Islet of Langerhans (tissue), 1 donor: Measurements from ENCODE around the gene MGMT.
"Not testable (repeated sequence)": the region's sequence is repeated elsewhere in the genome, so short reads cannot be mapped to it uniquely, and the experiment has no call there.

Source experiments
- FAIRE-seq: peaks from one replicate; lab custom pipeline; 2011; peaks lifted over from hg19 to GRCh38; lab: Jason Lieb, UNC

The MGMT gene

GRCh38 chr10:129466703-129467358 lies at the start of gene MGMT:
MGMT (plus strand) TSS chr10:129467241.
- no peak for FAIRE-seq

GRCh38 chr10:129417870-129418269 lies 49.2 kb upstream of the MGMT start:
- FAIRE-seq = no peak

DNA sequence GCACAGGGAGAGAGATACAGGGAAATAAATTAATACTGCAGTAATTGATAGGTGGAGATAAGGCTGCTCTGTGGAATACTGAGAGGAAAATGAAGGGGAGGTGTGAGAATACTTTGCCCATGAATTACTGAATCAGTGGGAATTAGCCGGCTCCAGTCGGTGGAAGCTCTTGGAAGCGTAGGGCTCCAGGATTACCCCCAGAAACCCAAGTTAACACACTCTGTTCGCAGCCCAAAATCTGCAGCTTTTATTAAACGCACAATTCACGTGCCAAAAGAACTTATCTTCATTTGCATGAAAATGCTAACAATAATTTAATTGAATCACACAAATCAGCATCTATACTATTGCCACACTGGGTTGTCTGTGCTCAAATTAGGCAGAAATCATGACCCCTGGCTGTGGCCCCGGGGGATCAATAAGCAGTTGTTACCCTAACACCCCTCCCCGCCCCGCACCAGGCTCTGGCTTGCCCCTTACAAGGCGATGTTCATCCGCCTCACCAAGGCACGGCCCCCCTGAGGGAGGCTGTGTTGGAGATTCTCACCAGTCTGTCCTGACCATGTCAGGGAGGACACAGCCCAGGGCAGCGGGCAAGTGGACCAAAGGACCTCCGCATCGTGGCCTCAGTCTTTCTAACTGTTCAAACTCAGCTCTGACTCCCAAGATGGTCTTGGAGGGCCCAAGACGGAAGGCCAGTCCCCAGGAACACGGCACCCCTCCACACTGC lies 48.4 kb upstream of the MGMT start:
- no peak for FAIRE-seq

- no peak for FAIRE-seq
Observed at GRCh38 chr10:129419397-129419796, 47.6 kb upstream of the MGMT start.

- no peak for FAIRE-seq
Observed at GRCh38 chr10:129421399-129422010, 45.5 kb upstream of the MGMT start.

GRCh38 chr10:129424978-129425377 lies 42.1 kb upstream of the MGMT start:
- no peak for FAIRE-seq

DNA sequence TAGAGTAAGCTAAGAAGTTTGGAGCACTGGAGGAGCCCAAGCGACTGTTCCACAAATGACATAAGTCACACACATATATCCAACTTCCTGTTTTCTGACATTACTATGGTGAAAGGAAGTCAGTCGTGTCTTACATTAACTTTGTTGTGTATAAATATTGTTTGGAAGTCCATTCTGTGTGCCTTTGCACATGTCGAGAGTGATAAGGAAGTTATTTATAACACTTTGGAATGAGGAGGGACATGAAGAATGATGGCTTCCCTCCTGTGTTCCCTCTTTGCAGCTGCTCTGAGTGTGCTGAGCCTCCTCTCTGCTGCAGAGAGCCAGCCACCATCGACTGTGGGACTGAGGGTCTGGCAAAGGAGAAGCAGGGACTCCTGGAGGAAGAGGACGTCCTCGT lies 40.4 kb upstream of the MGMT start:
- no peak for FAIRE-seq

- FAIRE-seq = no peak
Observed at GRCh38 chr10:129433266-129433665, 33.8 kb upstream of the MGMT start.

DNA sequence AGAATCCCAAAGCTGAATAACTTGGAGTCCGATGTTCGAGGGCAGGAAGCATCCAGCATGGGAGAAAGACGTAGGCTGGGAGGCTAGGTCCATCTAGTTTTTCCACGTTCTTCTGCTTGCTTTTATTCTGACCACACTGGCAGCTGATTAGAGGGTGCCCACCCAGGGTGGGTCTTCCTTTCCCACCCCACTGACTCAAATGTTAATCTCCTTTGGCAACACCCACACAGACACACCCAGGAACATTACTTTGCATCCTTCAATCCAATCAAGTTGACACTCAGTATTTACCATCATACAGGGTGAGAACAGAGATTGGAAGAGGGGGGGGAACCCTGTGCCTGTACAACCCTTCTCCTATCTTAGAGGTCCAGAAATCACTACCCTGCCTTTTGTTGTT lies 31.3 kb upstream of the MGMT start:
- FAIRE-seq = not testable (repeated sequence)

DNA sequence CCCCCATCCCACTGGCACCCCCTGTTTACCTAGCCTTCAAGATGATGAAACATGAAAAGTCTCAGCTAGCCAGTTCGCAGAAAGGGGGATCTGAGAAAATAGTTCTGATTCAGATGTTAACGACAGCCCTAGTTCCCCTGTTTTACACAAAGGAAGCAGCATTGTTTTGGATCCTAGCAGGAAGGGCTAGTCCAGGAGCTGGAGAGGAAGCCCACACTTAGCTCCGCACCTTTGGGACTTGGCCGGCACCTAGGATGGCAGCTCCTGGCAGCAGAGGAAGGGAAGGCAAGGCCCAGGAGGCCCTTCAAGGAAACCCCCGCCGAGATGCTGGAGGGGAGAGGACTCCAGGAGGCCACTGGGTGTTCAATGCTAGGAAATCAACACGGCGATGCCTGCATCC lies 29.0 kb upstream of the MGMT start:
- FAIRE-seq = no peak

DNA sequence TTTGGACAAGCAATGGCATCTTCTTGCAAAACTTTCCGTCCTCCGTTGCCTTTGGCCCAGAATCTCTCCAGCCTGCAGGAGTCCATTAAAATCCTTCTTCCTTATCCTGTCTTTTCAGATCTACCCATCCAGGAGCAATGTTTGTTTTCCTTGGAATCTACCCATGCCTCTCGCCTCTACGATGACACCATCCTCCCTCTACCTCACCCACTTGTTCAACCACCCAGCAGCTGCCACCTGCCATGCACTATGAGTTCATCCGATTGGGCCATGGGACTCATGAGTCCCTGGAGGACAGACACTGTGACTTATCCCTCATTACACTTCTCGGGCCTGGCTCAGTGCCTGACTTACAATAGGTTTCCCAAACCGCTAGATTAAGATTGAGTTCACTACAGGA lies 26.8 kb upstream of the MGMT start:
- FAIRE-seq = no peak

- FAIRE-seq = no peak
Observed at GRCh38 chr10:129440722-129441316, 26.2 kb upstream of the MGMT start.

- FAIRE-seq = no peak
Observed at GRCh38 chr10:129441372-129442009, 25.6 kb upstream of the MGMT start.

DNA sequence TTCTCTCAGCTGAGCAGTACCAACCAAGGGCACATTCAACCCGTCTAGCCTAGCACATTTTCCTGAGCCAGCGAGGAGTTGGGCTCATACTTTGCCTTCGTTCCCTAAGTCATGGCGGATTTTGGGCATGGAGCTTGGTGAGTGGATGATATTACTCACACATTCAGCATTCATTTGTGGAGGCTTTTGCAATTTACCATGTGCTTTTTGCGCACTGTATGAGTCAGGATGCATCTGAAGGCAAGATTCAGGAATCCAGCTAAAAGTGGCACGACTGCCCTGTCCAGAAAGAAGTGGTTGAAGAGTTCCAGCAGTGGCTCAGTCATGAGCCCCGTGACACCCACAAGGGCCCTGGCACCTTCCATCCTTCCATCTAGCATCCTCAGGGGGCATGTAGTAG lies 24.2 kb upstream of the MGMT start:
- no peak for FAIRE-seq

DNA sequence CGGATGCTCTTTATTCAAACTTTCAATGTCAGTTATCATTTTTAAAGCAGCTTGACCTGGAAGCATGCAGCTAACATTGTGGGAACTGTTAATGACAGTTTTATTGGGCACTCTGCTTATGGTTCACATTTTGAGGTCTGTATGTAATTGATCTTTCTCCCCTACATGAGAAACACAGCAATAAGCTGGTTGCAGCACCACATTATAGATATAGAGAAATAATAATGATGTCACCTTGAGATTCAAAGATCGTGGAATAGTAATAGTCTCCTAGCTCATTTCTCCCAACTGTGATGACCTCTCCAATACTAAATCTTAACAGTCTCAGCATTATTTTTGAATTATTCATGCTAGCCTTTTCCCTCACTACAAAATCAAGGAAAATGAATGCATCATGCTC lies 22.7 kb upstream of the MGMT start:
- no peak for FAIRE-seq

DNA sequence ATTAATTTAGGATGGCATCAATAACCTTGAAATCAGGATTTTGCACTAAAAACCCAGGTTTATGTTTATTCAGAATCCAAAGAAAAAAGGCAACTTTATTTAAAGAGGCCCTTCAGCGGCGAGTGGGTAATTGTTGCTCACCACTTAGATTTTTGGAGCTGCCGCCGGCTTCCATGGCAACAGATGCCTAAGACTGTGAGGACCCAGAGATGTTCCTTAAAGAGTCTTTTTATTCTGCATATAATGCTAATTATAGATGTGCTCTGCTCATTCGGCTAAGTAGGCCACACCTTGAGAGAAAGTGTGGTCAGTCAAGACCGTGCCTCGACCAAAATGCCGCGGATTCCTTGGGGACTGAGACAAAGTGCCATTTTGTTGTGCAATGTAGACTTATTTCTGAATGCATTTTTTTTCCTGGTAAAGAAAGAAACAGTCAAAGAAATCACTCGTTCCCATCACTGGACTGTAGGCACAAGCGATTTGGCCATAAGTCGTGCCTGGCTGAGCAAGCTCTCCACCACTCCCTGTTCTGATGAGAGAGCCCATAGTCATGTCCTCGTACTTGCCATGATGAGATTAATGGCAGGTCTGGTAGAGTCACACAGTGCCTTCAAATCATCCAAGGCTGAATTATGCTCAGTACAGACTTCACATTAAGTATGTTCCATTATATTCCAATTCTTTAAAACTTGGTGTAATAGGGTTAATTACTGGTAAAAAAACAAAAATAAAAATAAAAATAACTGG lies 21.4 kb upstream of the MGMT start:
- no peak for FAIRE-seq

- no peak for FAIRE-seq
Observed at GRCh38 chr10:129446183-129446581, 20.9 kb upstream of the MGMT start.

GRCh38 chr10:129447486-129447885 lies 19.6 kb upstream of the MGMT start:
- FAIRE-seq = no peak

GRCh38 chr10:129448086-129448485 lies 19.0 kb upstream of the MGMT start:
- no peak for FAIRE-seq

- FAIRE-seq = no peak
Observed at GRCh38 chr10:129448539-129448938, 18.5 kb upstream of the MGMT start.

GRCh38 chr10:129449893-129450292 lies 17.1 kb upstream of the MGMT start:
- FAIRE-seq = no peak

GRCh38 chr10:129450391-129450790 lies 16.6 kb upstream of the MGMT start:
- FAIRE-seq = no peak
